Right renal pelvis (tissue), 4 donors: Measurements from ENCODE around the gene SMYD3. TPM values are rescaled to one million over a fixed set of nuclear protein-coding genes. Genes with fewer than 3 reads are reported as not detected.

Experiments used
- DNase-seq, 4 donors: peaks; one replicate each; pipeline ENCODE4 v3.0.0-alpha.2; 2013; ENCODE audit warnings: low read depth in 4 of 4, low spot score in 3 of 4, missing footprints in 1 of 4
- polyA plus RNA-seq, 4 donors: library from polyadenylated mRNA; unstranded; fragments of 120-200 nt; gene quantifications; one replicate each; pipeline ENCODE4 v1.2.1, GENCODE V29; 2013; ENCODE audit not compliant: insufficient read length in 4 of 4

The SMYD3 gene
- polyA plus RNA-seq, 4 donors: 25.1 to 36.1 (median 27.5) TPM

GRCh38 chr1:246418565-246419312, 88.3 kb downstream of the SMYD3 start:
- DNase-seq: no peak

DNA sequence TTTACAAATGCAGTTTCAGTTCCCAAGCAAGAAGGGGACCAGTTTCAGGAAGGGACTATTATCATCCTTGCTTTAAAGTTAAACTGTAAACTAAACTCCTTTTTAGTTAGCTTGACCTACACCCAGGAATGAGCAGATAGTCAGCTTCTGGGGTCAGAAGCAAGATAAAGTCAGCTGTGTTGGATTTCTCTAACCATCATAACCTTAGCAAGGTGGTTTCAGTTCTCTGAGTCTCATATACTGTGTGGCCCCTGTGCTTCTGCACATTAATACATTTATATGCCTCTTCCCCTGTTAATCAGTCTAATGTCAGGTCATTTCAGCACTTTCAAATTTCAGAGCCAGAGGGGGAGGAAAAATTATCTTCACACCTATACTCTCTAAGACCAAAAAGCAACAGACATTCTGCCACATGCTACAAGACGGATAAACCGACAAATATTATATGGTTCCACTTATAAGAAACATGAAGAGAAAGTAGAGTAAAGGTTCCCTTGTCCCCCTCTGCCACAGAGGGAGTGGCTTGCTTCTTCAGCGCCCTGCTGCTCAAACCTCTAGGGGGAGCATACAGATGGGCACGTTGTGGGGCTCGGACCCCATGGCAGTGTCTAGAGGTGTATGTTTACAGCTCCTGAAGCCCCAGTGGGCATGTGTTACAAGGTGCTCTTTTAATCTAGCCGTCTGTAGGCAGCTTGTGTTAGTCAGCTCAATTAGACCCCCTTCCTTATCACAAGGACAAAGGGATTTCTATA, 89.1 kb downstream of the SMYD3 start:
- no peak for DNase-seq

DNA sequence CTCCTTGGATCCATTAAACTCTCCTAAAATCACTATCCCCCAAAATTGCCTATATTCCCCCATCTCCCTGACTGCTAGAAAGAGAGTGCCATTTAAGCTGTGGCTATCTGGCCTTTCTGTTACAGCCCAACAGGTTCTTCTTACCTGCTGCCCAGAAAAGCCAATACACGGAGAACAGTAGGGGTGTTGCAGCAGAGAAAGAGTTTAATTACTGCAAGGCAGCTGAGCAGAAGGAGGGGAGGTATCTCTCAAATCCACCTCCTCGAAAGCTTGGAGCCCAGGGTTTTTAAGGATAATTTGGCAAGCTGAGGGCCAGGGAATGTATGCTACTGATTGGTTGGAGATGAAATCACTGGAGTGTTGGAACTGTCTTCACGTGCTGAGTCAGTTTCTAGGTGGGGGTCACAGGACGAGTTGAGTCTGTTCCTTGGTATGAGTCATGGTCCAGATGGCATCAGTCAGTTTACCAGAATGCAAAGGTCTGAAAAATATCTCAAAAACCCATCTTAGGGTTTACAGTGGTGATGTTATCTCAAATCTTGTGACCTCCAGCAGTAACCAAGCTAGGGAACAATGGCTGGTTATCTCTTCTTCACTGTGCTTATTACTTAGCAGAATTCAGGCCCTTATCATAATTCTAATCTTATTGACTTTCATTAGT, 89.8 kb downstream of the SMYD3 start:
- no peak for DNase-seq

- DNase-seq: no peak
Measured at GRCh38 chr1:246416261-246416660, 90.8 kb downstream of the SMYD3 start.

- DNase-seq: no peak
Measured at GRCh38 chr1:246415028-246415427, 92.1 kb downstream of the SMYD3 start.

GRCh38 chr1:246413430-246413829, 93.6 kb downstream of the SMYD3 start:
- DNase-seq: no peak

- no peak for DNase-seq
Measured at GRCh38 chr1:246404078-246404477, 103.0 kb downstream of the SMYD3 start.

GRCh38 chr1:246398126-246398813, 108.8 kb downstream of the SMYD3 start:
- DNase-seq: no peak

DNA sequence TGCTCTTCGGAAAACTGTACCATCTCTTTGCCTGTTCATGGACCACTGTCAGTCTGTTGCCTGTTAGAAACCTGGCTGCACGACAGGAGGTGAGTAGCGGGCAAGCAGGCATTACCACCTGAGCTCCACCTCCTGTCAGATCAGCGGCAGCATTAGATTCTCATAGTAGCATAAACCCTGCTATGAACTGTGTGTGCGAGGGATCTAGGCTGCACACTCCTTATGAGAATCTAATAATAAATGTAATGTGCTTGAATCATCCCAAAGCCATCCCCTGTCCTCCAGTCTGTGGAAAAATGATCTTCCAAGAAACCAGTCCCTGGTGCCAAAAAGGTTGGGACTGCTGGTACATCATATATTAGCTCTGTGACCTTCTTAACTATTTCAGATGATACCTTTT, 110.0 kb downstream of the SMYD3 start:
- no peak for DNase-seq

DNA sequence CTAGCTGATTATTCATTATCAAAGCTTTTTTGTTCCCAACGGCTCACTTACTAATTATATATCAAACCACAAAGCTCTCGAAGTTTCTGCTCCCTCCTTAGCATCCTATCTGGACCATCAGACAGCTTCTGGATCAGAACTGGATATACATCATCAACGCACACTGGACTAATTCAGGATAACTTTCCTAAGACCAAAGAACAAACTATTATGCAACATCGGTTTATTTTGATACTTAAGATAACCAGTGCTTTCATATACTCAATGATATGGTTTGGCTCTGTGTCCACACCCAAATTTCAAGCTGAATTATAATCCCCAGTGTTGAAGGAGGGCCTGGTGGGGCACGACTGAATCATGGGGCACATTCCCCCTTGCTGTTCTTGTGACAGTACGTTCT, 110.8 kb downstream of the SMYD3 start:
- DNase-seq: no peak

DNA sequence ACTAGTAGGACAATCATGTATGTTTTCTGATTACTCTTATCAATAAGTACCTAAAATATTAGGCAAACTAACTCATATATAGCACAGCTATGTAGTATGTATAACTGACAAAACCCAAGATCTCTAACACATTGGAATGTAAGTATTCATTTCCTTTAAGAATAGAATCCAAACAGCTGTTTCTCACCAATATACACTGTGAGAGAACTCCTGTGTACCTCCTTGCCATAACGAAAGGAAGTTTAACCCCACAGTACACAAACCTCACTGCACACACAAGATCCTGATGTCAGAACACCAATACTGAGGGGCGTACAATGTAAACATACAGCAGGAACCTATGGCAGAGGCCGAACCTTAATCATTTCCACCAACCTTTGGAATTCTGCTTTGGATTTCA, 113.0 kb downstream of the SMYD3 start:
- DNase-seq: no peak

- DNase-seq: no peak
Measured at GRCh38 chr1:246390855-246391254, 116.2 kb downstream of the SMYD3 start.

- no peak for DNase-seq
Measured at GRCh38 chr1:246384616-246385015, 122.5 kb downstream of the SMYD3 start.

- no peak for DNase-seq
Measured at GRCh38 chr1:246383791-246384190, 123.3 kb downstream of the SMYD3 start.

DNA sequence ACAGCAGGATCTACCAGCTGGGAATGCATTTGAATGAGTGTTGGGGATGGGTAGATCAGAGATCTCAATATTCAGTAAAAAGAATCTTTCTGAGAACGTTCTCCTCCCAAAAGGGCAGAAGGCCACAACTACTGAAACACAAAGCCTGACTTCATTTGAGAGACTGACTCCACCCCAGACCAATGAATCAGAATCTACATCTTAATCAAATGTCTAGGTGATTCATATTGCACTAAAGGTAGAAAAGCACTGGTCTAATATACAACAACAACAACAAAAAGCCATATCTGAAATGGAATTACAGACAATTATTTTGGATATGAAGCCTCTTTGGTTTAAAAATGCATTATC, 123.9 kb downstream of the SMYD3 start:
- DNase-seq: no peak

DNA sequence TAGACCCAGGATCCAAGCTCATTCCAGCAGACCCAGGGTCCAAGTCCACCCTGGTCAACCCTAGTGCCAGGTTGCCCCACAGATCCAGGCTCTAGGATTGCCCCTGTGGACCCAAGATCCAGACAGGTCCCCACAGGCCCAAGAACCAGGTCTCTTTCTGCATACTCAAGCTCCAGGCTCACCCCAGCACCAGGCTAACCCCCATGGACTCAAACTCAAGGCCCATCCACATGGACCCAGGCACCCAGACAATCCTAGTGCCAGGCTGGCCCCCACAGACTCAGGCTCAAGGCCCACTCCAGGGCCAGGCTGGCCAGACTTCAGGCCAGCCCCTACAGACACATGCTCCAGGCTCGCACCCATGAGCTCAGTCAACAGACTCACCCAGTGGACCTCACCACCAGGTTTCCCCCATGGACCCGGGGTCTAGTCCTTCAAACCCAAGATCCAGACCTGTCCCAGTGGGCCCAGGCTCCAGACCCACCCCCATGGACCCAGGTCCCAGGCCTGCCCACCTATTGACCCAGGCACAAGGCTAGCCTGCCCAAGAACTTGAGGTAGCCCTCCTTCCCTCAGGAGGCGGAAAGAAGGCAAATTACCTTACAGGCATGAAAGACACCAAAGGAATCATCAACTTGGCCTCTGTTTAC, 124.4 kb downstream of the SMYD3 start:
- no peak for DNase-seq

GRCh38 chr1:246381452-246381851, 125.6 kb downstream of the SMYD3 start:
- no peak for DNase-seq

GRCh38 chr1:246377625-246378153, 129.4 kb downstream of the SMYD3 start:
- DNase-seq: no peak

DNA sequence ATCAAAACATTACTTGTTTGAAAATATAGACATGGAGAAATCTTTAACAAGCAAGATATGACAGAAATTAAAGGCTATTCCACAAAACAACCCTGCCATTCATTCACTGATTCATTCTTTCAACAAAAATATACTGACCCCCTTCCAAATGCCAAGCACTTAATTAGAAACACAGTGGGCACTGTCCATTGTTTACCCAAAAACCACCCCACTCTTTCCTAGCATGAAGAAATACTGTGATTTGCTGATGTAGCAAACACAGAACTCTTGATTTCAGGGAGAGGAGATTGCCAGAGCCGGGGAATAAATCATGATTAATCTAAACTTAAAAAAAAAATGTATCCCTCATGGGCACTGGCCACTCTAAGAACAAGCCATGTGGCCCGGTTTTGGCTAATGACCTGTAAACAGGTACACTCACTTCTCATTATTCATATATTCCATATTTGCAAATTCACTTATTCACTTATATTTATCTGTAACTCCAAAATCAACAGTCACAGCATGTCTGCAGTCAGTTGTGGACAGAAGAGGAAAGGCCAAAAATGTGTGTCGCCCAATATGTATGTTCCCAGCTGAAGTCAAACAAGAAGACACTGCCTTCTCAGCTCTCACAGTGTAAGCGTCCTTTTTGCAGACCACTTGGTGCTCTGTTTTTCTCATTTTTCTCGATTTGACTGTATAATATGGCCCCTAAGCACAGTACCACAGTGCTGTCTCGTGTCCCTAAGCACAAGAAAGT, 133.1 kb downstream of the SMYD3 start:
- no peak for DNase-seq

- DNase-seq: peak in 2 of 4 donors; percentile 18 to 25
Measured at GRCh38 chr1:246372559-246372958, 134.5 kb downstream of the SMYD3 start.
